Spleen (tissue), 11 donors: ENCODE results near the gene KNG1. TPM values are rescaled to one million over a fixed set of nuclear protein-coding genes. Genes with fewer than 3 reads are reported as not detected.

Experiments used
- DNase-seq: peaks from one replicate; pipeline ENCODE4 v3.0.0-alpha.2; 2020
- H3K27ac ChIP-seq, 8 donors: fragments of 200-600 bp; sonication (generic) in 7 of 8; 1 replicate in 4 of 8; 2 replicates in 4 of 8; pipeline versions ENCODE4 v1.5.0 to v1.8.0; 2016 to 2021; ENCODE audit warnings: inconsistent platforms in 4 of 8, mild to moderate bottlenecking in 4 of 8, moderate library complexity in 1 of 8
- H3K27me3 ChIP-seq, 7 donors: fragments of 200-600 bp; sonication (generic) in 6 of 7; replicated peaks in 1 of 7; 1 replicate in 4 of 7; 2 replicates in 3 of 7; pipeline versions ENCODE4 v1.5.0 to v1.8.0; 2016 to 2021; ENCODE audit warnings: inconsistent platforms in 3 of 7, mild to moderate bottlenecking in 1 of 7
- H3K36me3 ChIP-seq, 6 donors: fragments of 200-600 bp; sonication (generic) in 5 of 6; 1 replicate in 4 of 6; 2 replicates in 2 of 6; pipeline versions ENCODE4 v1.5.0 to v1.8.0; 2016 to 2021; ENCODE audit warnings: inconsistent platforms in 2 of 6
- H3K4me1 ChIP-seq, 6 donors: fragments of 200-600 bp; sonication (generic) in 5 of 6; 1 replicate in 3 of 6; 2 replicates in 3 of 6; pipeline versions ENCODE4 v1.5.0 to v1.8.0; 2016 to 2021; ENCODE audit warnings: inconsistent platforms in 3 of 6
- H3K4me3 ChIP-seq, 8 donors: fragments of 200-600 bp; sonication (generic) in 7 of 8; 1 replicate in 4 of 8; 2 replicates in 4 of 8; pipeline versions ENCODE4 v1.5.0 to v1.8.0; 2016 to 2021; ENCODE audit warnings: inconsistent platforms in 4 of 8, mild to moderate bottlenecking in 4 of 8, moderate library complexity in 2 of 8
- H3K9me3 ChIP-seq, 8 donors: fragments of 200-600 bp; sonication (generic) in 7 of 8; 1 replicate in 4 of 8; 2 replicates in 4 of 8; pipeline versions ENCODE4 v1.5.0 to v1.8.0; 2016 to 2021; ENCODE audit warnings: inconsistent platforms in 4 of 8
- POLR2A ChIP-seq, 3 donors: fragments of 450-650 bp; IDR thresholded peaks; one replicate each; pipeline ENCODE4 v1.5.1; 2017; ENCODE audit warnings: antibody characterized with exemption in 3 of 3, mild to moderate bottlenecking in 1 of 3
- POLR2AphosphoS5 ChIP-seq, 3 donors: sonication (generic); formaldehyde crosslinking; IDR thresholded peaks; one replicate each; pipeline ENCODE4 v1.5.1; 2017; ENCODE audit warnings: antibody characterized with exemption in 3 of 3
- WGBS, 5 donors: extraction: QIAGEN DNeasy Blood & Tissue Kit in 3 of 5; methylation state at CpG; one replicate each; pipeline versions ENCODE4 v1.1.5 to v1.1.7; 2013 to 2018; 5-methylcytosine and 5-hydroxymethylcytosine counted together
- intact Hi-C: fragments of 100-400 bp; cut with DNase I; formaldehyde crosslinking; loops from one replicate; pipeline ENCODE4 v1.15.0; 2023; ENCODE audit warnings: low total_unique reads
- polyA plus RNA-seq, 3 donors: library from polyadenylated mRNA; stranded (reverse); fragments of 200-250 nt; gene quantifications; one replicate each; pipeline ENCODE4 v1.2.1, GENCODE V29; 2013
- total RNA-seq, 7 donors: library from RNA; depleted of rRNA in 3 of 7; stranded (reverse); fragments of >200 nt in 3 of 7; fragmentation: NEBNext Ultra II Directional in 4 of 7; extraction: Animal tissue kit (Norgen Biotek cat#: 25700) in 4 of 7; gene quantifications; one replicate each; pipeline versions ENCODE4 v1.1.0 to v1.2.1, GENCODE V29; 2016 to 2021
- TF ChIP-seq, protein P1 (sequence below), 11 experiments: fragments of 200-600 bp in 7 of 11; fragments of 450-650 bp in 4 of 11; sonication (generic) in 4 of 11; IDR thresholded peaks in 8 of 11; conservative IDR thresholded peaks in 3 of 11; 1 replicate in 7 of 11; 2 replicates in 4 of 11; pipeline versions ENCODE4 v1.4.0 to v1.8.0; 2016 to 2021; ENCODE audit warnings: antibody characterized with exemption in 11 of 11, inconsistent platforms in 4 of 11, mild to moderate bottlenecking in 1 of 11
- donor health status: healthy with polysubstance abuse.
- donor health status: DM: no; HTN: no; CAD: no; lungs with moderate emphysema.
- donor health status: DM: no; HTN: no; CAD: no.
- donor health status: Bipolar disorder and iron deficiency.
- donor health status: healthy.
- donor health status: DM: no; HTN: no; CAD: no.
- donor health status: DM: yes; HTN: yes; CAD: no.

KNG1 gene
- total and polyA plus RNA-seq, 10 donors: 0.36 TPM; not detected in 9

DNA sequence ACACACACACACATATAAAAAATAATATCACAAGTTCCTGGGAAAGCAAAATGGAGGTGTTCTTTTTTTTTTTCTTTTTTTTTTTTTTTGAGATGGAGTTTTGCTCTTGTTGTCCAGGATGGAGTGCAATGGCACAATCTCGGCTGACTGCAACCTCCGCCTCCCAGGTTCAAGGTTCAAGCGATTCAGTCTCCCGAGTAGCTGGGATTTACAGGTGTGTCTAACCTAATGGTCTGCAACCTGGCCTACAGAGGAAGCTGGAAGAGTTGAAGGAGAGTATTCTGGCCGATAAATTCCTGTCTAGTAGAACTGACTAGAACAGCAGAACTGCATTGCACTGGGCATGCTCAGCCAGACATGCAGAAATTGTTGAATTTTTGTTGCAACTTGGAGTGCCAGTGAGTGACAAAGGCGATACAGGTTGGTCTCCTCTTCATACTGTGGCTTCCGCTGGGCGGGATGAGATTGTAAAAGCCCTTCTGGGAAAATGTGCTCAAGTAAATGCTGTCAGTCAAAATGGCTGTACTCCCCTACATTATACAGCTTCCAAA, 43.8 kb downstream of the KNG1 start:
- intact Hi-C loops: no loop called here
- no peaks in the 10 kb centered on the region for H3K27me3 ChIP-seq
- WGBS, 5 donors: 92 to 96% (median 95%) methylated on average over 8 of the region's 8 CpGs

DNA sequence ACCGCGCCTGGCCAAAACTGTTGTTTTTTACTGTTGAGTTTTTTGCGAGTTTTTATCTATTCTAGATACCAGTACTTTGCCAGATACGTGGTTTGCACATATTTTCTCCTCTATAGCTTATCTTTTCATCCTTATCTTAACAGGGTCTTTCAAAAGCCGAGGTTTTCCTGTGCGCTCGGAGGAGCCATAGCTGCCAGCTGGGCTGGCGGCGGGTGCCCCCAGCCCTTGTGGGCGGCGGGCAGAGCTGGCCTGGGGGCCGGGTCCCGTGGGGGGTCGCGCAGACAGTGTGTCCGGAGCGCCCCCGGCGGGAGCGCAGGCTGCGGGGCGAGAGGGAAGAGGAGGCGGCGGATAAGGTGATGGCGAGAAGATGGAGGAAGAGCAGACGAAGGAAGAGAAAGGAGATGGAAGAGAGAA, 55.1 kb downstream of the KNG1 start:
- intact Hi-C loops: no loop called here
- Histone ChIP-seq H3K36me3 (no peaks in the 10 kb centered on the region), H3K4me3 (peak overlapping the region; percentile 14 to 76 (median 55)), H3K4me1 (peaks cover 0 to 21% (median 15%) of the 10 kb centered on the region in 6 donors), H3K27ac (peak overlapping the region; percentile 55 to 89 (median 82)), H3K9me3 (no peaks in the 10 kb centered on the region), H3K27me3 (no peaks in the 10 kb centered on the region)
- 7 to 14% (median 8%) methylated on average over 26 of the region's 26 CpGs for WGBS, 5 donors
- TF ChIP-seq POLR2AphosphoS5 (IDR thresholded peaks at IDR 0.05): no peak
- TF ChIP-seq POLR2A (IDR thresholded peaks at IDR 0.05): no peak
- TF ChIP-seq, protein P1, sequence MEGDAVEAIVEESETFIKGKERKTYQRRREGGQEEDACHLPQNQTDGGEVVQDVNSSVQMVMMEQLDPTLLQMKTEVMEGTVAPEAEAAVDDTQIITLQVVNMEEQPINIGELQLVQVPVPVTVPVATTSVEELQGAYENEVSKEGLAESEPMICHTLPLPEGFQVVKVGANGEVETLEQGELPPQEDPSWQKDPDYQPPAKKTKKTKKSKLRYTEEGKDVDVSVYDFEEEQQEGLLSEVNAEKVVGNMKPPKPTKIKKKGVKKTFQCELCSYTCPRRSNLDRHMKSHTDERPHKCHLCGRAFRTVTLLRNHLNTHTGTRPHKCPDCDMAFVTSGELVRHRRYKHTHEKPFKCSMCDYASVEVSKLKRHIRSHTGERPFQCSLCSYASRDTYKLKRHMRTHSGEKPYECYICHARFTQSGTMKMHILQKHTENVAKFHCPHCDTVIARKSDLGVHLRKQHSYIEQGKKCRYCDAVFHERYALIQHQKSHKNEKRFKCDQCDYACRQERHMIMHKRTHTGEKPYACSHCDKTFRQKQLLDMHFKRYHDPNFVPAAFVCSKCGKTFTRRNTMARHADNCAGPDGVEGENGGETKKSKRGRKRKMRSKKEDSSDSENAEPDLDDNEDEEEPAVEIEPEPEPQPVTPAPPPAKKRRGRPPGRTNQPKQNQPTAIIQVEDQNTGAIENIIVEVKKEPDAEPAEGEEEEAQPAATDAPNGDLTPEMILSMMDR (IDR thresholded peaks at IDR 0.05 in 8 of 11, conservative IDR thresholded peaks at IDR 0.05 in 3 of 11): no peak
- DNase-seq: peak; percentile 81

More for the DNA sequence above, 43.8 kb downstream of the KNG1 start:
- TF ChIP-seq, protein P1 (IDR thresholded peaks at IDR 0.05 in 8 of 11, conservative IDR thresholded peaks at IDR 0.05 in 3 of 11): no peak
- TF ChIP-seq POLR2AphosphoS5 (IDR thresholded peaks at IDR 0.05) (no peak), POLR2A (IDR thresholded peaks at IDR 0.05) (no peak)
- no peak for DNase-seq
- H3K4me3 ChIP-seq: no peak overlapping the region
- no peaks in the 10 kb centered on the region for H3K9me3 ChIP-seq
- H3K4me1 ChIP-seq: no peaks in the 10 kb centered on the region
- H3K27ac ChIP-seq: no peak overlapping the region
- H3K36me3 ChIP-seq: no peaks in the 10 kb centered on the region

DNA sequence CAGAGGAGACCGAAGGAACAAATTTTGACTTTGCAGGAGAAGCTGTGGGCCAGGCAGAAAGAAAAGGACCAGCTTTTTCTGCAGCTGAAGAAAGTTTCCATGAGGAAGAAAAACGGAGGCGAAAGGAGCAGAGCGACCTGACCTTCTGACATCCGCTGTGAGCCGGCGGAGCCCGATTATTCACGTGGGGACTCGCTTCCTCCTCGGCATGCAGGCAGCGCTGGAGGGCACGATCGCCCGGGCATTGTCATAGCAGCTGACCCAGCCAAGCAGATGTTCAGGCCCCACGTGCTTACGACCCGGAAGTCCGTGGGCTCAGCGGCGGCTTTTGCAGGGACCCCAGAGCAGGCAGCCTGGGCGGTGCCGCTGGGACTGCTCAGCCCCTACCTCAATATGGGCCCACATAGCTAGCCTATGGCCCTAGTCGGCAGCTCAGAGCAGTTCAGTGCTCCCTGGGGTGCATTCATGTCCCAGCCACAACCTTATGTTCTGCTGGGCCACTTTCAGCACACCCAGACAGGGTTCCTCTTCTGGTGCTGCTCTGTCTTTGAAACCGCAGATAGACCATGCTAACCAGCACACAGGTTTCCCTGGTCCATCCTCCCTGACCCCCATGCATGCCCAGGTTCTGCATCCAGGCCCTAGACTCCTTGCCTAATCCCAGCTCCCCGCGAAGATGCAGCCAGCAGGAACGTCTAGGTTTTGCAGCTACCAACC, 55.7 kb downstream of the KNG1 start:
- Histone ChIP-seq H3K4me3 (peak overlapping the region; percentile 14 to 76 (median 55)), H3K9me3 (no peaks in the 10 kb centered on the region), H3K27ac (peak overlapping the region; percentile 55 to 89 (median 82)), H3K4me1 (peaks cover 0 to 21% (median 15%) of the 10 kb centered on the region in 6 donors), H3K27me3 (no peaks in the 10 kb centered on the region), H3K36me3 (no peaks in the 10 kb centered on the region)
- DNase-seq: peak; percentile 96
- TF ChIP-seq, protein P1 (IDR thresholded peaks at IDR 0.05 in 8 of 11, conservative IDR thresholded peaks at IDR 0.05 in 3 of 11): no peak
- peak; percentile 86 to 92 (median 88) for TF ChIP-seq POLR2AphosphoS5 (IDR thresholded peaks at IDR 0.05)
- whole genome bisulfite sequencing, 5 donors: 13 to 23% (median 16%) methylated on average over 19 to 28 of the region's 28 CpGs
- intact Hi-C loops: no loop called here

DNA sequence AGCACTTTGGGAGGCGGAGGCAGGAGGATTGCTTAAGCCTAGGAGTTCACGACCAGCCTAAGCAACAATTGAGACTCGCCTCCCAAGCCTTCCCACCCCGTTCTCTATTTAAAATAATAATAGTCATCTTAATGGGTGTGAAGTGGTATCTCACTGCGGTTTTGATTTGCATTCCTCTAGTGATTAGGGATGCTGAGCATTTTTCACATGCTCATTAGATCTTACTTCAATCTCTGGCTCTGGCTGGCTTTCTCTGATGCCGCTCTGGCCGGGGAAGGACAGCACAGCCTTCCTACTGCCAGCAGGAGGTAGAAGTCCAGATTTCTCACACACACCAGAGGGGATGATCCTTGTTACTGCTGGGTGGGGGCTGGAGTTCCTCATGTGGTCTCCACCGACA, 58.8 kb downstream of the KNG1 start:
- TF ChIP-seq POLR2AphosphoS5 (IDR thresholded peaks at IDR 0.05): no peak
- TF ChIP-seq POLR2A (IDR thresholded peaks at IDR 0.05): no peak
- TF ChIP-seq, protein P1 (IDR thresholded peaks at IDR 0.05 in 8 of 11, conservative IDR thresholded peaks at IDR 0.05 in 3 of 11): no peak
- Histone ChIP-seq H3K4me1 (peaks cover 0 to 21% (median 15%) of the 10 kb centered on the region in 6 donors), H3K9me3 (no peaks in the 10 kb centered on the region), H3K27ac (no peak overlapping the region), H3K4me3 (no peak overlapping the region), H3K36me3 (no peaks in the 10 kb centered on the region), H3K27me3 (no peaks in the 10 kb centered on the region)
- WGBS, 5 donors: 68 to 83% (median 79%) methylated on average over 7 to 8 of the region's 8 CpGs
- intact Hi-C loops: no loop called here
- DNase-seq: no peak
